ENCODE data around the gene SPN. TPM values are rescaled to one million over a fixed set of nuclear protein-coding genes. Genes with fewer than 3 reads are reported as not detected.

The SPN gene
- total and polyA plus RNA-seq, 2 of the 4 experiments (the other 2 are of a cell fraction) = not detected

DNA sequence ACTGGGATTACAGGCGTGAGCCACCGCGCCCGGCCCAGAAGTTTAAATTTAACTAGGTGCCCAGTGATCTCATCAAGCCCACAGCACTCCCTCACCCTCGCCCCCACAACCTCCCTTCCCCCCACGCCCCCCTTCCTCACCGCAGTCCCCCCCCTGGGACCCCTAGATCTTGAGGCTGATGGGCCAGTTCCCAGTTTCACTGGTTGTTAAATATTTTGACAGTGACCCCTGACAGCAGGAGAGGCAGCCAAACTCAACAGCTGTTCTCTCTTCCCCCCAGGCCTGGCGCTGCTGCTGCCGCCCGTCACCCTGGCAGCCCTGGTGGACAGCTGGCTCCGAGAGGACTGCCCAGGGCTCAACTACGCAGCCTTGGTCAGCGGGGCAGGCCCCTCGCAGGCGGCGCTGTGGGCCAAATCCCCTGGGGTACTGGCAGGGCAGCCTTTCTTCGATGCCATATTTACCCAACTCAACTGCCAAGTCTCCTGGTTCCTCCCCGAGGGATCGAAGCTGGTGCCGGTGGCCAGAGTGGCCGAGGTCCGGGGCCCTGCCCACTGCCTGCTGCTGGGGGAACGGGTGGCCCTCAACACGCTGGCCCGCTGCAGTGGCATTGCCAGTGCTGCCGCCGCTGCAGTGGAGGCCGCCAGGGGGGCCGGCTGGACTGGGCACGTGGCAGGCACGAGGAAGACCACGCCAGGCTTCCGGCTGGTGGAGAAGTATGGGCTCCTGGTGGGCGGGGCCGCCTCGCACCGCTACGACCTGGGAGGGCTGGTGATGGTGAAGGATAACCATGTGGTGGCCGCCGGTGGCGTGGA is 31.5 kb downstream of the SPN start:
- no peak overlapping the region for H2BK120ac ChIP-seq (ENCODE audit: low read depth, low read length)
- no peak overlapping the region for H3K56ac ChIP-seq (ENCODE audit: extremely low read depth, insufficient read depth, low read length)
- no peaks in the 10 kb centered on the region for H3K4me1 ChIP-seq (ENCODE audit: control insufficient read depth, insufficient read depth, low read length)
- BruUV-seq (replicated peaks) = no TSS peak
- H3K4me2 ChIP-seq (ENCODE audit: low read depth, low read length) = no peak overlapping the region
- H2AK5ac ChIP-seq (ENCODE audit: low read depth, low read length) = no peak overlapping the region
- peak overlapping the region; percentile 65 for H2AFZ ChIP-seq (replicated peaks; ENCODE audit: low read length, poor library complexity)
- no peak overlapping the region for H3K23ac ChIP-seq (ENCODE audit: low read depth, low read length)
- DNase-seq (no peak), ATAC-seq (ENCODE audit: low read depth) (peak; percentile 17)
- no peak overlapping the region for H3K4me3 ChIP-seq (ENCODE audit: insufficient read depth, low read depth, low read length)
- no peak overlapping the region for H2BK5ac ChIP-seq (ENCODE audit: low read depth, low read length, poor library complexity, severe bottlenecking)
- H3K27me3 ChIP-seq (ENCODE audit: control insufficient read depth, insufficient read depth, low read length) = peaks cover 8% of the 10 kb centered on the region; the same call in 1 of the 2 replicates
- WGBS, 2 experiments (ENCODE audit: extremely low coverage in 2 of 2, insufficient read length in 1 of 2) = 49% methylated on average over 11 of the region's 41 CpGs; no CpG with 5 or more reads in 1 of the 2 experiments
- H4K91ac ChIP-seq (ENCODE audit: insufficient read depth, low read depth, low read length) = no peak overlapping the region
- no peak overlapping the region for H4K5ac ChIP-seq (ENCODE audit: low read depth, low read length)
- H3K79me1 ChIP-seq (ENCODE audit: low read depth in 1 of 2, low read length in 2 of 2) = no peaks in the 10 kb centered on the region
- no peak overlapping the region for H3K27ac ChIP-seq (ENCODE audit: insufficient read depth, low read length)
- no peaks in the 10 kb centered on the region for H3K9me1 ChIP-seq (ENCODE audit: insufficient read depth, low read length)
- dilution Hi-C loops (cut with HindIII; ENCODE audit: low sequenced_read_pairs, unreplicated experiment) = no loop called here
- H3K4ac ChIP-seq (ENCODE audit: low read depth, low read length) = no peak overlapping the region
- H4K20me1 ChIP-seq (ENCODE audit: insufficient read depth, low read length) = no peaks in the 10 kb centered on the region
- ChIA-PET CTCF (no interaction called here), POLR2A (ENCODE audit: unreplicated experiment) (interaction anchor here (0.6 kb wide), 1 partner anchor 841 kb away, joined by 10 read pairs; no protein-coding TSS in a partner anchor)
- H2BK15ac ChIP-seq (ENCODE audit: low read depth, low read length) = no peak overlapping the region
- no peak overlapping the region for H2AK9ac ChIP-seq (replicated peaks; ENCODE audit: low read depth, low read length, poor library complexity)
- no peaks in the 10 kb centered on the region for H3K9me3 ChIP-seq (ENCODE audit: control insufficient read depth, insufficient read depth, low read length)
- no peaks in the 10 kb centered on the region for H3K36me3 ChIP-seq (ENCODE audit: control insufficient read depth, insufficient read depth, low read length)
- no peak overlapping the region for H3K18ac ChIP-seq (ENCODE audit: low read depth, low read length)
- in situ Hi-C loops (cut with MboI; ENCODE audit: low sequenced_read_pairs) = loop anchor here (10.0 kb wide), 2 partner anchors 60 to 330 kb away; partner anchors contain the start of gene C16orf92
- H3K9ac ChIP-seq (ENCODE audit: low read depth, low read length) = no peak overlapping the region
- no peak overlapping the region for H3K14ac ChIP-seq (replicated peaks; ENCODE audit: low read depth, low read length)
- intact Hi-C loops (cut with micrococcal nuclease) = no loop called here
- no peak overlapping the region for H2BK20ac ChIP-seq (ENCODE audit: low read depth, low read length)
- no peak overlapping the region for H4K8ac ChIP-seq (ENCODE audit: low read depth in 2 of 2, low read length in 2 of 2)
- TF ChIP-seq, protein P1, sequence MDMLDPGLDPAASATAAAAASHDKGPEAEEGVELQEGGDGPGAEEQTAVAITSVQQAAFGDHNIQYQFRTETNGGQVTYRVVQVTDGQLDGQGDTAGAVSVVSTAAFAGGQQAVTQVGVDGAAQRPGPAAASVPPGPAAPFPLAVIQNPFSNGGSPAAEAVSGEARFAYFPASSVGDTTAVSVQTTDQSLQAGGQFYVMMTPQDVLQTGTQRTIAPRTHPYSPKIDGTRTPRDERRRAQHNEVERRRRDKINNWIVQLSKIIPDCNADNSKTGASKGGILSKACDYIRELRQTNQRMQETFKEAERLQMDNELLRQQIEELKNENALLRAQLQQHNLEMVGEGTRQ (IDR thresholded peaks at IDR 0.05; ENCODE audit: low read depth, low read length) = no peak
- TF ChIP-seq POLR2A (IDR thresholded peaks at IDR 0.05; ENCODE audit: low read depth, low read length) (no peak), MAFK (IDR thresholded peaks at IDR 0.05; ENCODE audit: low read depth, low read length) (no peak), SMC3 (IDR thresholded peaks at IDR 0.05; ENCODE audit: low read depth, low read length) (no peak), RCOR1 (IDR thresholded peaks at IDR 0.05; ENCODE audit: insufficient replicate concordance, low read length) (no peak), NFE2L2 (IDR thresholded peaks at IDR 0.05; ENCODE audit: low read depth, low read length) (no peak), CHD1 (IDR thresholded peaks at IDR 0.05; ENCODE audit: low read depth, low read length) (no peak), MAZ (IDR thresholded peaks at IDR 0.05; ENCODE audit: borderline replicate concordance, low read depth, low read length) (no peak), FOS (IDR thresholded peaks at IDR 0.05; ENCODE audit: low read depth, low read length) (no peak), RFX5 (IDR thresholded peaks at IDR 0.05; ENCODE audit: low read depth, low read length) (no peak), CTCF (conservative IDR thresholded peaks at IDR 0.05; ENCODE audit: low read depth, low read length) (no peak), BHLHE40 (IDR thresholded peaks at IDR 0.05; ENCODE audit: low read depth, low read length) (no peak), CEBPB (IDR thresholded peaks at IDR 0.05; ENCODE audit: low read depth, low read length) (no peak), MXI1 (IDR thresholded peaks at IDR 0.05; ENCODE audit: borderline replicate concordance, low read depth, low read length) (no peak)
- TF ChIP-seq, protein P2, sequence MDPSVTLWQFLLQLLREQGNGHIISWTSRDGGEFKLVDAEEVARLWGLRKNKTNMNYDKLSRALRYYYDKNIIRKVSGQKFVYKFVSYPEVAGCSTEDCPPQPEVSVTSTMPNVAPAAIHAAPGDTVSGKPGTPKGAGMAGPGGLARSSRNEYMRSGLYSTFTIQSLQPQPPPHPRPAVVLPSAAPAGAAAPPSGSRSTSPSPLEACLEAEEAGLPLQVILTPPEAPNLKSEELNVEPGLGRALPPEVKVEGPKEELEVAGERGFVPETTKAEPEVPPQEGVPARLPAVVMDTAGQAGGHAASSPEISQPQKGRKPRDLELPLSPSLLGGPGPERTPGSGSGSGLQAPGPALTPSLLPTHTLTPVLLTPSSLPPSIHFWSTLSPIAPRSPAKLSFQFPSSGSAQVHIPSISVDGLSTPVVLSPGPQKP (IDR thresholded peaks at IDR 0.05; ENCODE audit: borderline replicate concordance, low read depth, low read length) = no peak

All from IMR-90 (cell line).